ENCODE measurements around the gene TRIM39. TPM values are rescaled to one million over a fixed set of nuclear protein-coding genes. Genes with fewer than 3 reads are reported as not detected.
A peak's percentile ranks its signal among the peaks of the same experiment; 100 is the strongest.

TRIM39 gene
- total and polyA plus RNA-seq, 2 of the 13 experiments (the other 11 are each of a cell fraction or from before 2014, with no cell fraction given): 7.7 to 14.6 TPM

DNA sequence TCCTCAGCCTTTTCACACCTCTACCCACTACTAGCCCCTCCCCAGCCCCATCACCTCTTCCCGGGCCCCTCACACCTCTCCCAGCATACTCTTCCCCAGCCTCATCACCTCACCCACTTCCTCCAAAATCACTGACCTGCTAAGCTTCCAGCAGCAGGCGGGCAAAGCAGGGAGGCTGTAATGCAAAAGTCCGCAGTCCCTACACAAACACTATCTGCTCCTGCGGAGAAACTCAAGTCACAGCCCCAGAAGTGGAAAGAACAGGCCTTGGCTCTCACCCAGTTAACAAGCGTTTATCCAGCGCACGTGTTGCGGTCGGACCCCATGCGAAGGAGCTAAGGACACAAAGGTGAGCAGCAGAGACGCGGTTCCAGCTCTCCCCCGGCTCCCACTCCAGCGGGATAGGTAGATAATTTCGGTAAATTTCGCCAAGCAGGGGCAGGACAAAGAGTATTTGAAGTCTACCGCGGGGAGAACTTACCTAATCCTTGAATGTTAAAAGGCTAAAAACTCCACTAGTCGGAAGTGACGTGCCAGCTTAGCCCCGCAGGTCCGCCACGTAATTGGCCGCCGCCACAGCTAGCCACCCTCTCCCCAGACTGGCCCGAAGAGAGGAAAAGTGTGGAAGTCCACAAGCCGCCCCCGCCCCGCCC lies 728 bp upstream of the TRIM39 start (continued):
- TF ChIP-seq ZNF883 (CRISPR knock-in tag; IDR thresholded peaks at IDR 0.05; ENCODE audit: not compliant biosample characterization) (peak; percentile 49), ZSCAN31 (CRISPR knock-in tag; IDR thresholded peaks at IDR 0.05; ENCODE audit: low read depth) (no peak; the same call in 1 of the 2 replicates), ATF1 (CRISPR knock-in tag; IDR thresholded peaks at IDR 0.05) (peak; percentile 91), ZNF251 (CRISPR knock-in tag; IDR thresholded peaks at IDR 0.05) (no peak), ZNF567 (CRISPR knock-in tag; IDR thresholded peaks at IDR 0.05; ENCODE audit: borderline replicate concordance) (no peak), NAIF1 (CRISPR knock-in tag; IDR thresholded peaks at IDR 0.05; ENCODE audit: borderline replicate concordance) (peak; percentile 67; the same call in 1 of the 2 replicates), ZNF720 (CRISPR knock-in tag; IDR thresholded peaks at IDR 0.05) (no peak), ZNF563 (CRISPR knock-in tag; IDR thresholded peaks at IDR 0.05) (no peak), ZNF33B (CRISPR knock-in tag; IDR thresholded peaks at IDR 0.05) (no peak), ZNF34 (CRISPR knock-in tag; IDR thresholded peaks at IDR 0.05; ENCODE audit: borderline replicate concordance) (peak; percentile 40; the same call in 1 of the 2 replicates), STAG1 (CRISPR knock-in tag; IDR thresholded peaks at IDR 0.05) (no peak), ATF7 (IDR thresholded peaks at IDR 0.05) (no peak), ATF7 (CRISPR knock-in tag; IDR thresholded peaks at IDR 0.05) (no peak; the same call in none of the 2 replicates), ZNF354B (CRISPR knock-in tag; IDR thresholded peaks at IDR 0.05) (0 out of 2 replicates have a peak, but pooled peaks have one; percentile 12), HNRNPL (IDR thresholded peaks at IDR 0.05; ENCODE audit: low read depth, low read length) (no peak), POLR2G (IDR thresholded peaks at IDR 0.05; ENCODE audit: low read depth, low read length) (no peak), SALL1 (CRISPR knock-in tag; IDR thresholded peaks at IDR 0.05) (no peak; the same call in 1 of the 2 replicates), GZF1 (CRISPR knock-in tag; IDR thresholded peaks at IDR 0.05) (peak; percentile 39; the same call in 1 of the 2 replicates), NFYB (CRISPR knock-in tag; IDR thresholded peaks at IDR 0.05) (peak; percentile 57), TSC22D2 (CRISPR knock-in tag; IDR thresholded peaks at IDR 0.05; ENCODE audit: borderline replicate concordance) (no peak)
- TF ChIP-seq, protein P1, sequence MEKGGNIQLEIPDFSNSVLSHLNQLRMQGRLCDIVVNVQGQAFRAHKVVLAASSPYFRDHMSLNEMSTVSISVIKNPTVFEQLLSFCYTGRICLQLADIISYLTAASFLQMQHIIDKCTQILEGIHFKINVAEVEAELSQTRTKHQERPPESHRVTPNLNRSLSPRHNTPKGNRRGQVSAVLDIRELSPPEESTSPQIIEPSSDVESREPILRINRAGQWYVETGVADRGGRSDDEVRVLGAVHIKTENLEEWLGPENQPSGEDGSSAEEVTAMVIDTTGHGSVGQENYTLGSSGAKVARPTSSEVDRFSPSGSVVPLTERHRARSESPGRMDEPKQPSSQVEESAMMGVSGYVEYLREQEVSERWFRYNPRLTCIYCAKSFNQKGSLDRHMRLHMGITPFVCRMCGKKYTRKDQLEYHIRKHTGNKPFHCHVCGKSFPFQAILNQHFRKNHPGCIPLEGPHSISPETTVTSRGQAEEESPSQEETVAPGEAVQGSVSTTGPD (CRISPR knock-in tag; IDR thresholded peaks at IDR 0.05): no peak
- TF ChIP-seq, protein P2, sequence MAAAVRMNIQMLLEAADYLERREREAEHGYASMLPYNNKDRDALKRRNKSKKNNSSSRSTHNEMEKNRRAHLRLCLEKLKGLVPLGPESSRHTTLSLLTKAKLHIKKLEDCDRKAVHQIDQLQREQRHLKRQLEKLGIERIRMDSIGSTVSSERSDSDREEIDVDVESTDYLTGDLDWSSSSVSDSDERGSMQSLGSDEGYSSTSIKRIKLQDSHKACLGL (CRISPR knock-in tag; IDR thresholded peaks at IDR 0.05): peak; percentile 42; the same call in 1 of the 2 replicates
- TF ChIP-seq, protein P3, sequence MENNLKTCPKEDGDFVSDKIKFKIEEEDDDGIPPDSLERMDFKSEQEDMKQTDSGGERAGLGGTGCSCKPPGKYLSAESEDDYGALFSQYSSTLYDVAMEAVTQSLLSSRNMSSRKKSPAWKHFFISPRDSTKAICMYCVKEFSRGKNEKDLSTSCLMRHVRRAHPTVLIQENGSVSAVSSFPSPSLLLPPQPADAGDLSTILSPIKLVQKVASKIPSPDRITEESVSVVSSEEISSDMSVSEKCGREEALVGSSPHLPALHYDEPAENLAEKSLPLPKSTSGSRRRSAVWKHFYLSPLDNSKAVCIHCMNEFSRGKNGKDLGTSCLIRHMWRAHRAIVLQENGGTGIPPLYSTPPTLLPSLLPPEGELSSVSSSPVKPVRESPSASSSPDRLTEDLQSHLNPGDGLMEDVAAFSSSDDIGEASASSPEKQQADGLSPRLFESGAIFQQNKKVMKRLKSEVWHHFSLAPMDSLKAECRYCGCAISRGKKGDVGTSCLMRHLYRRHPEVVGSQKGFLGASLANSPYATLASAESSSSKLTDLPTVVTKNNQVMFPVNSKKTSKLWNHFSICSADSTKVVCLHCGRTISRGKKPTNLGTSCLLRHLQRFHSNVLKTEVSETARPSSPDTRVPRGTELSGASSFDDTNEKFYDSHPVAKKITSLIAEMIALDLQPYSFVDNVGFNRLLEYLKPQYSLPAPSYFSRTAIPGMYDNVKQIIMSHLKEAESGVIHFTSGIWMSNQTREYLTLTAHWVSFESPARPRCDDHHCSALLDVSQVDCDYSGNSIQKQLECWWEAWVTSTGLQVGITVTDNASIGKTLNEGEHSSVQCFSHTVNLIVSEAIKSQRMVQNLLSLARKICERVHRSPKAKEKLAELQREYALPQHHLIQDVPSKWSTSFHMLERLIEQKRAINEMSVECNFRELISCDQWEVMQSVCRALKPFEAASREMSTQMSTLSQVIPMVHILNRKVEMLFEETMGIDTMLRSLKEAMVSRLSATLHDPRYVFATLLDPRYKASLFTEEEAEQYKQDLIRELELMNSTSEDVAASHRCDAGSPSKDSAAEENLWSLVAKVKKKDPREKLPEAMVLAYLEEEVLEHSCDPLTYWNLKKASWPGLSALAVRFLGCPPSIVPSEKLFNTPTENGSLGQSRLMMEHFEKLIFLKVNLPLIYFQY (CRISPR knock-in tag; IDR thresholded peaks at IDR 0.05; ENCODE audit: borderline replicate concordance): no peak
- TF ChIP-seq, protein P4, sequence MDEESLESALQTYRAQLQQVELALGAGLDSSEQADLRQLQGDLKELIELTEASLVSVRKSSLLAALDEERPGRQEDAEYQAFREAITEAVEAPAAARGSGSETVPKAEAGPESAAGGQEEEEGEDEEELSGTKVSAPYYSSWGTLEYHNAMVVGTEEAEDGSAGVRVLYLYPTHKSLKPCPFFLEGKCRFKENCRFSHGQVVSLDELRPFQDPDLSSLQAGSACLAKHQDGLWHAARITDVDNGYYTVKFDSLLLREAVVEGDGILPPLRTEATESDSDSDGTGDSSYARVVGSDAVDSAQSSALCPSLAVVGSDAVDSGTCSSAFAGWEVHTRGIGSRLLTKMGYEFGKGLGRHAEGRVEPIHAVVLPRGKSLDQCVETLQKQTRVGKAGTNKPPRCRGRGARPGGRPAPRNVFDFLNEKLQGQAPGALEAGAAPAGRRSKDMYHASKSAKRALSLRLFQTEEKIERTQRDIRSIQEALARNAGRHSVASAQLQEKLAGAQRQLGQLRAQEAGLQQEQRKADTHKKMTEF (CRISPR knock-in tag; IDR thresholded peaks at IDR 0.05): no peak
